Measurements from ENCODE around the gene C3.
"Not testable (repeated sequence)": the region's sequence is repeated elsewhere in the genome, so short reads cannot be mapped to it uniquely, and the experiment has no call there.

Gene C3

DNA sequence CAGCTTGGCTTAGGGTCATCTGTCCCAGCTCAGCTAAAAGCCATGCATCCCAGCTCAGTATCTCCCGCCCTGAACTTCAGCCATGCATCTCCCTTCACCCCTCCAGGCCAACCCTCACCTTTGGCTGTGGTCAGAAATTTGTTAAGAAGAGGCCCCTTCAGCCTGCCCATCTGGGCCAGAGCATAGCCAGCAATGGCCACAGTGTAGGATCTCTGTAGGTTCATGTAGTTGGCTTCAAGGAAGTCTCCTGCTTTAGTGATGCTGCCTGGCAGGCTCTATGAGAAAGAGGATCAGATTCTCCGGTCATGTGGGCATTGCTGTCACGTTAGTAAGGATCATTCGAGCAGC lies 33.8 kb downstream of the C3 start:
- no peak for DNase-seq

DNA sequence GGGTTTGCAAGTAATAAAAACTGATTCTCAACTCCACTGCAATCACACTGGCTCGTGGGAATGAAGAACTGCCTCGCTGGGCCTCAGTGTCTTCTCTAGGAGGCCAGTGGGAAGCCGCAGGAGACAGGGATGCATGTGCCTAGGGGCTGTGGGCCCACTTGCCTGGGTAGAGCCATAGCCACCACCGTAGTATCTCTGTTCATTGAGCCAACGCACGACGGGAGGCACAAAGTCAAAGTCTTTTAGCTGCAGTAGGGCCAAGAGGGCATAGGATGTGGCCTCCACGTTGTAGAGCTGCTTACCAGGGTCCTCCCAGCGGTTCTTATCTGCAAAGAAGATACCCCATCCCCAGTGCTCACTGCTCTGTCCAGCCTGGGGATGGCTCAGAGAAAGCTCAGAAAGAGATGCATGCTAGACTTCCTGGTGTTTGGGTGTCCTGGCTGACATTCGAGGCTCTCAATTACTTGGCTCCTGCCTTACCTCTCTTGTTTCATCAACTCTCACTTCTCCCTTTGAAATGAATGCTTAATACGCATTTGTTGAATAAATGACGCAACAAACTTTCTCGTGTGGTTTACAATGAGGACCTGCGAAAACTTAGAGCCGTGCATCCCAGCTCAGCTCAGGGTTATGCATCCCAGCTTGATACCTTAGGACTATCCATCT lies 34.4 kb downstream of the C3 start:
- no peak for DNase-seq

DNA sequence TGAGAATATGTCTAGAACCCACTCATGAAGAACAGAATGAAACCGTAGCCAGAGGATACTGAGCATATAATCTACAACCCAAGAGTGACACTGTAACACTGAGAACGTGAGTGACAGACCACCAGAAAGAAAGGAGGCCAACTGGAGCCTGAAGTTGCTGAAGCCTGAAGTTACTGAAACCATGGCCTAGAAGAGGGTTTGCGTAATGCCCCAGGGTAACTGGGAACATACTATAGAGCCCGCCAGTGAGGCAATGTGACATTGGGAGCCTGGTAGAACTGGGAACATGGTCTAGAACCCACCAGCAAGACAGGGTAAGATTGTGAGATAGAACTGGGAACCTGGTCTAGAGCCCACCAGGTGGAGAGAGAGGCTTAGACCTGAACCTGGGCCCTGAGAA lies 35.0 kb downstream of the C3 start:
- no peak for DNase-seq

DNA sequence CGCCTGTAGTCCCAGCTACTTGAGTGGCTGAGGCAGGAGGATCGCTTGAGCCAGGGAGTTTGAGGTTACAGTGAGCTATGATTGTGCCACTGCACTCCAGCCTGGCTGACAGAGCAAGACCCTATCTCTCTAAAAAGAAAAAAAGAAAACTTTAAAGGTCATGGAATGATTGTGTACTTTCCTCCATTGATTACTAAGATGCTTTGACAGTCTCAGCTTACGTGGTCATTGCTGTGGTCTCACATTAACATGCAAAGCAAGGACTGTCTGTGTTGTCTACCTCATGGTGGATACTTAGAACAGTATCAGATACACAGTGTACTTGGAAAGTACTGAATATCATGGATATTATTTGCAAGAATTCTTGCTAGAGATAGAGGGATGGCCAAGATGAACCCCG lies 36.5 kb downstream of the C3 start:
- no peak for DNase-seq

DNA sequence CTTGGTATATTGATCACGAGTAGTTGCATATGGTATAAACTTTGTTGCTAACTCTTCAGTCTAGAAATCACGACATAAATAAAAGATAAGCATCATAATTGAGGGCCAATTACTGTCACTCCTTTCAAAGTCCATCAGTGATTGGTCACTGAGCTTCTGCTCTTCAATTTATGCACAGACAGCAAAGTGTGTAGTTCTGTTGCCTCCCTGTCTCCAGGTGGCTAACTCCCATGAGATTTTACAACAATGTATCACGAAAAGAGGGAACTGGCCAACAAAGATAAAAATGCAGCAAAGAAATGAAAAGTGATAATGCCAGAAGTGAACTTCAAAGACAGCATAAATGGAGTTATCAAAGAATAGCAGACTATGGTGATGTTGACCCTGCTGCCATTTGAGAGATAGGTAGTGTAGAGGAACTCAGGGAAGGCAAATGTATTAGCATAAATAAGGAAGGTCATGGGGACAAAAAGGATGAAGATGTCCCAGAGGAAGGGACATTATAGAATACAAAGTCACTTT lies 37.8 kb downstream of the C3 start:
- no peak for DNase-seq

DNA sequence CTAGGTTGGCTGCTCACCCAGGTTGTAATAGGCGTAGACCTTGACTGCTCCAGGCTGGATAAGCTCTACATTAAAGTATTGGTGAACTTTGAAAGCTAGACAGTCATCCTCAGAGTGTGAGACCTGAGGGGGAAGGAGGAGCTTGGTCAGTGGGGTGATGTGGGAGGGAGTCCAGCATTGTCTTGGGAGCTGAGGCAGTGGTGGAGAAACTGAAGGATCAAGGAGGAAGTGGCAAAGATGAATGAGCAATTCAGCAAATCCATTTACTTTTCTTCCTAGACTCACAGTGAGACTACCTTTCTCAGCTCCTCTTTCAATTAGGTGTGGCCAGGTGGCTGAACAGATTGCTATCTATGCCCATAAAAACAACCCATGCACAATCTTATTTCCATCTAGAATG lies 40.3 kb downstream of the C3 start:
- DNase-seq: no peak

DNA sequence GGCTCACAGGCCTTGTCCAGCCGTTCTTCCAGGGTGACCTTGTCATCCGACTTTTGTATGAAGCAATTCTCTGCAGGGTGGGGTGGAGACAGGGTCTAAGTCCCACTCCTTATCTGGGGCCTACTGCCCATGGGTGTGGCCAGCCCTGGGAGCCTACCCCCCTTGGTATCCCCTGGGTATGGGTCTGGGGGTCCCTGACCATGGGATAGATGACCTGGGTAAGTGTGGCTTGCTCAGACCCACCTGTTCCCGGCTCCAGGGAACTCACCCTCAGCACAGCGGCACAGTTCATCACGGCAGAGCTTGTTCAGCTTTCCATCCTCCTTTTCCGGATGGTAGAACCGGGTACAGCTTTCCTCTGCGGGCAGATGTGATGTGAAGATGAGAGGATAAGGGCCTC lies 41.3 kb downstream of the C3 start:
- DNase-seq: no peak

DNA sequence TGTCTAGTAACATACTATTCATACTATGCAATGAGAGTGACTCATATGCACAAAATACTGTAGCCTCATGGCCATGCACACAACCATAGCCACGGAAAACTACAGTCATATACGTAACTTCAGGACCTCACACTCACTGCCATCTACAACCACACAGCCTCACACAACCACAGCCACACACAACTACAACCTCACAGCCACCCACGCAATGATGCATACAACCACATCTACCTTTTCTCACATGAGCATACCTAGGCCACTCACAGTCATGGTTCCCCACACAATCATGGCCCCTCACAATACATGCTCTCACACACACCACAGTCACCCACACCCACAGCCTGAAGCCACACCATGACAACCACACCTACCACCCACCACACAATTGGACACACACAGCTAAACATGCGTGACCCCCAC lies 41.8 kb downstream of the C3 start:
- peak; percentile 82 for DNase-seq

DNA sequence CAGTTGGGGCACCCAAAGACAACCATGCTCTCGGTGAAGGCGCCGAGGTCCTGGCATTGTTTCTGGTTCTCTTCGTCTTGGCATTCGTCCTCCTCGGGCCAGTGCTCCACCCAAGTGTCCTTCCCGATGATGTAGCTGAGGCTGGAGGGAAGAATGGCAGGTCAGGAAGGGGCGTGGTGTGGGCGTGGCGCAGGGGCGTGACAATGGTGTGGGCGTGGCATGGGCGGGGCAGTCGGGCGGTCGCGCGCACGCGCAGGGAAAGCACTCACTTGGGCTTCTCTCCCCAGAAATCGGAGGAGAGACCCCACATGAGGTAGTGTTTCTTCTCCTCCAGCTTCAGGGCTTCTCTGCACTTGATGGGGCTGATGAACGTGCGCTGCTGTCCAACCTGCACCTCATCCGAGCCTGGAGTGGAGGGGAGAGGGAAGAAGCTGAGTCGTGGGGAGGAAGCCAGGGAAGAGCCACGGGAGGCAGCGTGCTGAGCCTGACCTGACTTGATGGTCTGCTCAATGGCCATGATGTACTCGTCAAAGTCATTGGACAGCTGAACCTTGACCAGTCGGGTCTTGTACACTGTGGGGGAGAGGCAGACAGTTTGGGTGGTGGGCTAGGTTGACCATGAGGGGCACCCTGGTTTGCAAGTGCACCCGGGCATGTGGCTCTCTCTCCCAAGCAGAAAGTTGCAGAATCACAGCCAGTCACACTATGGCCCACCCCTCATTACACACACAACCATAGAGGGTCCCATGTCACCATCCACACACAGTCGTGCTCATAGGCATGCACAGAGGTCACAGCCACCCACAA lies 42.4 kb downstream of the C3 start:
- peak; percentile 63 for DNase-seq

DNA sequence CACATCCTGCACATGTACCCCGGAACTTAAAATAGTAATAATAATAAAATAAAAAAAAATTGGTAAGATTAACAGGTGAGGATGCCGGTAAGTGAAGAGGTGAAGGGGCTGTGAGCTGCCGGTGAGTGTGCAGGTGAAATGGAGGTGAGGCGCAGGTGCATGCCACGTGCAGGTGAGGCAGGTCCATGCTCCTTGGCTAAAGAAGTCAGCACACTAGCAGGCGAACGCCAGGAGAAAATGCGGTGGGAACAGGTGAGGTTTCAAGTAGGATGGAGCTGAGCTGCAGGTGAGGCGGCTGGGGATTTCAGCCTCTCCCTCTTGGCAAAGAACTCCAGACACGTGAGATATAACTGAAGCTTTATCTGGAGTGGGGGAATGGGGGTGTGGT lies 43.0 kb downstream of the C3 start:
- DNase-seq: no peak

DNA sequence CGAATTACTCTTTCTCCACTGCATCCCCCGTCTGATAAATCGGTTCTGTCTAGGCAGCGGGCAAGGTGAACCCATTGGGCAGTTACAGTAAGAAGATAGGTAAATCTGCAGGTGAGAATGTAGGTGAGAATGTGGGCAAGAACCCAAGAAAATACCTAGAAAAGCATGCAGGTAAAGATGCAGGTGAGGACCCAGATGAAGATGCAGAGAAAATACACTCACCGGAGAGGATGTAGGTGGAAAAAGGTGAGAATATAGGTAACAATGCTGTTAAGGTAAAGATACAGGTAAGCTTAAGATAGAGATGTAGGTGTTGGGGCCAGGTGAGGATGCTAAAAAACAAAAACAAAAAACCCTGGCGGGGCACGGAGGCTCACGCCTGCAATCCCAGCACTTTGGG lies 44.2 kb downstream of the C3 start:
- no peak for DNase-seq

DNA sequence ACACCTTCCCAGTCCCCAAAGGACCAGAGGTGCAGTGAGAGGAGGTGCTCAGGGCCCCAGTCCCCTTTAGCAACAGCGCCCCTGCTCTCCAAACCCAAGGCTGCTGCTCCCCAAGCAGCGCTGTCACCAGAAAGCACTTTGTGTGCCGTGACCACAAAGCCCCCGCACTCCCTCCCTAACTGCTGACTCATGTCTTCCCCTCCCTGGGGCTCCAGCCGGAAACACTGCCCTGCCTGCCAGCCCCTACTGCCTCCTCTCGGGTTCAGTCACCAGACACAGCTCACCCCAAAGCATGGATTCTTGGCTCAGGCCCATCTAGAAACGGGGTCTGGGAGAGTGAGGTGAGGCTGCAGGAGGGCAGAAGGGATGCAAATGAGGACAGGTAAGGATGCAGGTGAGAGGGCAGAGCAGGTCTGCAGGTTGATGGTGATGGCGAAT lies 45.6 kb downstream of the C3 start:
- peak; percentile 97 for DNase-seq

DNA sequence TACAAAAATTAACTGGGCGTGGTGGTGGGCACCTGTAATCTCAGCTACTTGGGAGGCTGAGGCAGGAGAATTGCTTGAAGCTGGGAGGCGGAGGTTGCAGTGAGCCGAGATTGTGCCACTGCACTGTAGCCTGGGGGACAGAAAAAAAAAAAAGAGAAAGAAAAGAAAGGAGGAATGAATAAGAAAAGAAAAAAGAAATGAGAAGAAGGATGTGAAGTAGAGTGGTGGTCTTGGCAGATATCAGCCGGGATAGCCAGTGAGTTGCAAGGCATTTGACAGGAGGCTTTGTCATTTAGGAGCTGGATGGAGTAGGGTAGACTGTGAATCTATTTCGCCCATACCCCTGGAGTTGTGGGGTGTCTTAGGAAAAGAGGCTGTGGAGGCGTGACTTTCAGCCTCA lies 46.0 kb downstream of the C3 start:
- DNase-seq: not testable (repeated sequence)

DNA sequence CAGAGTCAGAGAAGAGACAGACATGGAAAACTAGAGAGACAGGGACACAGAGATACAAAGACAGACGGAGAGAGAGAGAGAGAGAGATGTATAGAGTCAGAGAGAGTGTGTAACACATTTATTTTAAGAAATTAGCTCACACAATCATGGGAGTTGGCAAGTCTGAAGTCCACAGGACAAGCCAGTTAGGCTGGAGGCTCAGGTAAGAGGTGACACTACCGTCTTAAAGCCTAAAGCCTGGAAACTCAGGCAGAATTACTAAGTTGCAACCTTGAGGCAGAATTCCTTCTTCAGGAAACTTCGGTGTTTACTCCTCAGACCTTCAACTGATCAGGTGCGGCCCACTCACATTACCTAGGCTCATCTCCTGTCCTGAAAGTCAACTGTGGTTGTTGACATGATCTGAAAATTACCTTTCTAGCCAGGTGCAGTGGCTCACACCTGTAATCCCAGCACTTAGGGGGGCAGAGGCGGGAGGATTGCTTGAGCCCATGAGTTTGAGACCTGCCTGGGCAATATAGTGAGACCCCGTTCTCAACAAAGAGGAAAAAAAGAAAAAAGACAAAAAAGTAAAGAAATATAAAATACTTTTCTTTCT lies 47.7 kb downstream of the C3 start:
- DNase-seq: no peak

DNA sequence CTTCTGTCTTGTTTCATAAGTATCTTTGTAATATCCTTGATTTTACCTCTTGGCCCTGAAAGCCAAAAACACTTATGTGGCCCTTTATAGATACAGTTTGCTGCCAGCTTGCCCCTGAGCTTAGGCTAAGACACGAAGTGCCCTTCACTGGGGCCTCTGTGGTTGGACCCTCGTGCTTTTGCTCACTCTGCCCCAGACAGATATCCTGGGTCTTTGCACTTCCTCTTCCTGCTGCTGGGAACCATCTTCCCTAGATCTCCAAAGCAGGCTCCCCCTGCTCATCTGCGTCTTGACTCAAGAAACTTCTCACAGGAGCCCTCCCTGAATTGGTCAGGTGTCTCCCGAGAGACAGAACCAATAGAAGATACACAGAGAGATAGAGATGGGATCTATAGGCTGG lies 48.5 kb downstream of the C3 start:
- no peak for DNase-seq

DNA sequence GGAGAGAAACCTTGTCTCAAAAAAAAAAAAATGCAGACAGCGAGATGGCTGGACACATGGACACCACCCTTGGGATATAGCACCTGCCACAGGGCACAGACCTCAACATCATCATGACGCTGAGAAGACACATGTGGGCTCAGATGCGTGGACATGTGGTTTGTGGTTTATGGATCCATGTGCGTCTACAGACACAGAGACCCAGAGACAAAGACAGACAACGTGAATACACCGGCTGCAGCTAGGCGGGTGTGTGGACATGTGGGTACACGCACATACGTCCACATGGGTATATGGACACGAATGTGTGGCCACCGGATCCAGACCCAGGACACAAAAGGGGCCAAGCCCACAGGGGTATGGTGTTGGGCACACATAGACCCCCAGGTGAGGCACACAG lies 51.8 kb downstream of the C3 start:
- DNase-seq: peak; percentile 63

DNA sequence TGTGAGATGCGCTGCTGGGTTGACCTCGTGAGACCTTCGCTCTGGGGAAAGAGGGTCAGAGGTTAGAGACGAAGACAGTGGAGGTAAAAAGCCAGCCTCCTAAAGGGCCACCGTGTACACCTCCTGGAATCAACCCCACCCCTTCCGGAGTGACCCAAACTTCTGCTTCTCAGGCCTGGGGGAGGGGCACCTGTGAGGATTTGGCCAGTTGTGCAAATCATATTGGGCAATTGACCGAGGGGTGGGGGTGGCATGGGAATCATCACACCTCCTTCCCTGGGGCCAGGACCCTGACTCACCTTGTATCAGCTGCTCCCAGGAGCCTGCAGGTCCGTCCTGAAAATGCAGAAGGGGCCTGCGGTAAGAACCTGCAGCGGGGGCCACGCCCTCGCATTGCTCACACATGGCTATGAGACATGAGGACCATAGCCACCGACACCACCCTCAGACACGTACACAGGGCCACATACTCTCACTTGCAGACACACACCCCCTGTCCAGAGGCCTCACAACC lies 53.3 kb downstream of the C3 start:
- DNase-seq: peak; percentile 58

DNA sequence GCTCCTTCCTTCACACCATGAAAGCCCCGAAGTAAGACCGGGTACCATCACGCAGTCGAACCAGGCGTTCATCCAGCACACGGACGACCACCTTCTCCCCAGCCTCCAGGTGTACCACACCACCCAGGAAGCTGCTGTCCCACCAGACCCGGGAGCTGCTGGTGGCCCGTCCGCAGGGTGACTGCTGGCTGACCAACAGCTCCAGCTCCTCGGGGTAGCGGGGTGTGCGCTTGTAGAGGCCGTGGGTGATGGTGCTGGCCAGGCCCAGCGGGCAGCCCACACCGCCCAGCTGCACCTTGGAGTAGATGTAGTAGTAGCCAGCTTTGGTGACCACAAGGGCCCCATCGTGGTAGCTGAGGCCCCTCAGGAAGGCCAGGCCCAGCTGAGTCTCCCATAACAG lies 55.5 kb downstream of the C3 start:
- DNase-seq: no peak

DNA sequence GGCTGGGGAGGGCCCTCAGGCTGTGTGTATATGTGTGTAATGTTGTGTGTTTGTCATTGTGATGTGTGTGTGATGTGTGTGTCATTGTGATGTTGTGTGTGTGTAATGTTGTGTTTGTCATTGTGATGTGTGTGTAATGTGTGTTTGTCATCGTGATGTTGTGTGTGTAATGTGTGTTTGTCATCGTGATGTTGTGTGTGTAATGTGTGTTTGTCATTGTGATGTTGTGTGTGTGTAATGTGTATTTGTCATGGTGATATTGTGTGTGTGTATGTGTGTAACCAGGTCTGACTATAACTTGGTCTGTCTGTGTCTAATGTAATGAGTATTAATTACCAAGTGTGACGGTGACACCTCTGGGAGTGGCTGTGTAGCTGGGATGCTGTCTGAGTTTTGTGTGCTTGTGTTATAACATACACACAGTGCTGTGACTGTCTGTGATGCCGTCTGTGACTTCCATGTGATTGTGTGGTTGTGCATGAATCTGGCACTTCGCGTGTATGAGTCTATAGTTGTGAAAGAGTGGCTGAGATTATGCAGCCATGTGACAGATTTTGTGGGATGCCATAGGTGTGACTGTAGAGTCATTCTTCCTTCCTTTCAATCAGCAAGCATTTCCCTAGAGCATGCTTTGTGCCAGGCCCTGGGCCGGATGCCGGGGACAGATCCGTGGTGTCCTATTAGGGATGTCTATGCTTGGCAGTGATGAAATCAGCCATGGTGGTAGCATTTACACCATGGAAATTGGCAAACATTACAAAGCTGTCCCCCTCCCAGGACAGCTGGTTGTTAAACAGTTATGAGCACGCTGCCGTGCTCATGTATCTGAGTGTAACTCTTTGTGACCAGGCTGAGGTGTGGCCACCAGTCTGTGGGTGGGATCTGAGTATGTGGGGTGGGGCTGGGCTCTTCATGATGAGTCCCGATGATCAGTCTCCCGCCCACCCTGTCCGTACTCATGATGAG lies 56.9 kb downstream of the C3 start:
- DNase-seq: peak; percentile 76

DNA sequence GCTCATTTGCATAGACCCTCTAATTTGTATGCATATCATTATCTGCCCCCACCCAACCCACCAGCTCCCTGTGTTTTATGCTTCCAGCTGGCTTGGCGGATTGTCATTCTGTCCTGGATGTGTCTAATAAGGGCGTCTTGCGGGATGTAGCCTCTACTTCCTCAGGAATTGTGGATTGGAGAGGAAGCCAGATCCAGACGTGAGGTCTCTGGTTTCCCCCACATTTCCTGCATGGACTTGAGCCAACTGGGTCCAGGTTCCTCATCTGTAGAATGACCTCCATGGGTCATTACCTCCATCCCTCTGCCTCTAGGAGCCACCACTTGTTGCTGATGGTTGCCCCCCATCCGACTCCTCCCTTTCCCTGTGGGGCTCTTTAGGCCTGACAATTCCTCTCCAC lies 57.7 kb downstream of the C3 start:
- no peak for DNase-seq

DNA sequence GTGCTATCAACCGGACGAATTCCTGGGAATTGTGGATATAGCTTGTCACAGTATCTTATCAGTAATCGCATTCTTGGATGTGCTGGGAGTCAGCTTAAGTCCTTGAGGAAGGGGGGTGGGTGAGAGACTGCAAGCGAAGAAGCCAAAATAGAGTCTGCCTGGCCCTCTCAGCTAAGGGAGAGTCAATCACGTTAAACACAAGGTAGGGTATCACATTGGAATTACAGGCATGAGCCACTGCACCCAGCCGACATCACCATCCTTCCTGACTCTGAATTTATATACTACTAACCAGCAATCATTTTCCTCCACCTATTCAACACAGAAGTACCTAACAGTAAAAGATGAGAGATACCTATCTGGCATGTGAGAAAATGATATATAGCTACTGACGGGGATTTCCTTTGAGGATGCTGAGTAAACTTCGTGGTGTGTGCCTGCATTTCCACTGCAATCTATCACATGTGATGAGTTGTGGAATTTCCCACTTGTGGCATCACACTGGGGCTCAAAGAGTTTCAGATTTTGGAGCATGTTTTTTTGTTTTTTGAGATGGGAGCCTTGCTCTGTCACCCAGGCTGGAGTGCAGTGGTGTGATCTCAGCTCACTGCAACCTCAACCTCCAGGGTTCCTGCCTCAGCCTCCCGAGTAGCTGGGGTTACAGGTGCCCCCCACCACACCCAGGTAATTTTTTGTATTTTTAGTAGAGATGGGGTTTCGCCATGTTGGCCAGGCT lies 58.8 kb downstream of the C3 start:
- peak; percentile 91 for DNase-seq

DNA sequence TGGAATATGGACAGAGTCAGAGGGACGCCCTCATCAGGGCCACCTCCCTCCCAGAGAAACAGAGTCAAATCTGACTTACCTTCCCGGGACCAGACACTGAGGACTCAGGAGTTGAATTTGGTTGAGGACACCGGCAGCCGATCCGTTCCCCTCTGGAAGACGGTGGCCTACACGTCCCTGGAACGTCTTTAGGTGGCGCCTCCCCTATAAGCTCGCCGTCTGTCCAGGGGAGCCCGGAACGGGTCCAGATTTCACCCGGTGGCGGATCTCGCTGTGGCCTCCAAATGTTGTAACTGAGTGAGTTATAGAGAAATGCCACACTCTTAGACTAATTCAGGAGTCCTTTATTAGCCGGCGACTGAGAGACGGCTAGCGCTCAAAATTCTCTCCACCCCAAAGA lies 59.5 kb downstream of the C3 start:
- no peak for DNase-seq
